HG03521 (cell line): ENCODE measurements around the gene FBP2.
"Not testable (repeated sequence)": the region's sequence is repeated elsewhere in the genome, so short reads cannot be mapped to it uniquely, and the experiment has no call there.

ENCODE experiments used
- ATAC-seq: cut with Tn5 transposase; IDR thresholded peaks from one replicate; pipeline ENCODE4 v1.9.1; 2021; ENCODE audit warnings: mild to moderate bottlenecking, moderate library complexity; ENCODE audit not compliant: unreplicated experiment

The FBP2 gene

GRCh38 chr9:94564279-94564678 is 29.3 kb downstream of the FBP2 start:
- not testable (repeated sequence) for ATAC-seq

- no peak for ATAC-seq
Measured at GRCh38 chr9:94563548-94563947, 30.1 kb downstream of the FBP2 start.

GRCh38 chr9:94560237-94560636 is 33.4 kb downstream of the FBP2 start:
- no peak for ATAC-seq

GRCh38 chr9:94557376-94557775 is 36.2 kb downstream of the FBP2 start:
- no peak for ATAC-seq

- no peak for ATAC-seq
Measured at GRCh38 chr9:94554439-94555331, 38.9 kb downstream of the FBP2 start, which contains the start of gene PCAT7. Gene PCAT7 (plus strand): TSS chr9:94555083.

- no peak for ATAC-seq
Measured at GRCh38 chr9:94554078-94554438, 39.6 kb downstream of the FBP2 start.

- ATAC-seq, result no peak
Measured at GRCh38 chr9:94553029-94553938, 40.3 kb downstream of the FBP2 start.

GRCh38 chr9:94545940-94546339 is 47.7 kb downstream of the FBP2 start:
- ATAC-seq, result no peak

- not testable (repeated sequence) for ATAC-seq
Measured at GRCh38 chr9:94544335-94544734, 49.3 kb downstream of the FBP2 start.

- no peak for ATAC-seq
Measured at GRCh38 chr9:94538908-94539307, 54.7 kb downstream of the FBP2 start.

- ATAC-seq, result no peak
Measured at GRCh38 chr9:94534901-94535300, 58.7 kb downstream of the FBP2 start.

- ATAC-seq, result no peak
Measured at GRCh38 chr9:94533601-94534000, 60.0 kb downstream of the FBP2 start.

GRCh38 chr9:94533155-94533554 is 60.5 kb downstream of the FBP2 start:
- no peak for ATAC-seq

- ATAC-seq, result no peak
Measured at GRCh38 chr9:94528886-94529285, 64.7 kb downstream of the FBP2 start.

- no peak for ATAC-seq
Measured at GRCh38 chr9:94526951-94527350, 66.7 kb downstream of the FBP2 start.

GRCh38 chr9:94526271-94526670 is 67.4 kb downstream of the FBP2 start:
- no peak for ATAC-seq

GRCh38 chr9:94525396-94526035 is 68.1 kb downstream of the FBP2 start:
- ATAC-seq, result no peak

- no peak for ATAC-seq
Measured at GRCh38 chr9:94517254-94517653, 76.4 kb downstream of the FBP2 start.

GRCh38 chr9:94514722-94515121 is 78.9 kb downstream of the FBP2 start:
- ATAC-seq, result no peak

- no peak for ATAC-seq
Measured at GRCh38 chr9:94511955-94512265, 81.7 kb downstream of the FBP2 start.

- ATAC-seq, result no peak
Measured at GRCh38 chr9:94511134-94511954, 82.3 kb downstream of the FBP2 start.
